NOMO-1 treated with DMSO at 0.1 percent for 48 hours (cell line): ENCODE results near the gene SMARCAL1.

Experiments
- DNase-seq: peaks from one replicate; lab custom pipeline; 2025; ENCODE audit not compliant: unreplicated experiment; lab: John Stamatoyannopoulos, UW

The SMARCAL1 gene

GRCh38 chr2:216474925-216475670, 62.8 kb downstream of the SMARCAL1 start:
- DNase-seq: peak; percentile 76

- DNase-seq: no peak
Measured at GRCh38 chr2:216475767-216476166, 63.5 kb downstream of the SMARCAL1 start.

DNA sequence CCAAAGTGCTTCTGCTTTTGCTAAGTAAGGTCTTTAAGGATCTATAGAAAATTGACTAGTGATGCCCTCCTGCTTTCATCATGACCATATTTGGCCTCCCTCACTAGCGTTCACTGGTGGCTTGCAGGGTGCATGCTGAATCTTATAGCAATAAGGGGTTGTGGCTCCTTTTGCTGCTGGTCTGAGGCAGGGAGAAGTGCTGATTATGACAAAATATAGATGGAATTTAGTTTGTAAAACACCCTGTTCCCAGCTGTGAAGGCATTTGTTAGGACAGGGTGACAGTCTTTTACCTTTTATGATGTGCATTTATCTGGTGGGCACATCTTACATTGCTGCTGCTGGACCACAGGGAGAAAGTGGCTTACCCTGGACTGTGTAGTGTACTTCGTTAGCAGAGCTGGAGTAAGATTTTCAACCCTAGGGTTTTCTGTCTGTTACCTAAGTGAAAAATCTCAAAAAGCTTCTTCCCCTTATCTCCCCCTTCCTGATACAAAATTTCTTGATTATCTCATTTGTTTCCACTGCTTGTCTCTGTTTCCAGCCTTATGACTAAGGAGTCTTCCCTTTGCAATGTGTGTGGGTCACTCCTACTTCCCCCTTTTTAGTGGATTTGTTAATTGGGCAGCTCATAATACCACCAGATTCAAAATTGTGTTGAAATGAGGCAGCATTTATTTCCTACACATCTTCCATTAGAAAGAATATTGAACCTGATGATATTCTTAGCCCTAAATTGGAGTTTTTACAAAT, 65.2 kb downstream of the SMARCAL1 start:
- DNase-seq: peak; percentile 83

GRCh38 chr2:216478151-216478550, 65.9 kb downstream of the SMARCAL1 start:
- no peak for DNase-seq

DNA sequence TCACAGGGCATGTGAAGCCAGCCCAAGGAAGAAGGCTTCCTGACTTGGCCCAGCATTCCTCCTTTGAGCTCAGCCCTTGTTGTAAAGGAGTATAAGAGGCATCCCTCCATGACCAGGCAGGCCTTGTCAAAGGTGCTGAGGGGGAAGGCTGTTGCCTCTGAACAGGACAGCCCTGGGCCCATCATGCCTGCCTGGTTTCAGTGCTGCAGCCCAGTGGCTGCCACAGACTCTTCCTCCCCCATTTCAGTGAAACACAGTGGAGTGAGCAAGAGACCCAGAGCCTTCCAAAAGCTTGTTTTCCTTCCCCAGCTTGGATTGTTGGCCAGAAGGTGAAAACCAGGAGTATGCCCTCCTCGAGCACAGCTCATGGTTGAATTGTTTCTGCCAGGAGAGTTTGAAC, 66.5 kb downstream of the SMARCAL1 start:
- DNase-seq: no peak

DNA sequence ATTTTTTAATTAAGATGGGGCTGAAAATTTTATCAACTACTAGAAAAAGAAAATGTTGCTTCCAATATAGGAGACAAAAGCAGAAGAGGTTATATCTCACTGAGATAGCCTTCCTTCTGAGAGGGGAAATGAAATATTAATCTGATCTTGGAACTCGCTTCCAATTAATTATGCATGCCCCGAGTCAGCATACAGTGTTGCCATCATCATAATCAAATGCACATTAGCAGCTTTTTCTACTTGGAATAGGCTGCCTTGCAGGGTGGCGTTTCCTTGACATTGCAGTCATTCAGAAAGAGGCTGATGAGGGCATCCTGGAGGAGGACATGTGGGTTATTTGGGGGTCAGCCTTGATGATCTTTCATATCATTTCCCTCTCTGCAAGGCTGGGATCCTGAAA, 67.9 kb downstream of the SMARCAL1 start:
- no peak for DNase-seq

GRCh38 chr2:216482640-216483039, 70.4 kb downstream of the SMARCAL1 start:
- no peak for DNase-seq

- DNase-seq: no peak
Measured at GRCh38 chr2:216485237-216485636, 73.0 kb downstream of the SMARCAL1 start.

- peak; percentile 81 for DNase-seq
Measured at GRCh38 chr2:216485745-216486144, 73.5 kb downstream of the SMARCAL1 start.

DNA sequence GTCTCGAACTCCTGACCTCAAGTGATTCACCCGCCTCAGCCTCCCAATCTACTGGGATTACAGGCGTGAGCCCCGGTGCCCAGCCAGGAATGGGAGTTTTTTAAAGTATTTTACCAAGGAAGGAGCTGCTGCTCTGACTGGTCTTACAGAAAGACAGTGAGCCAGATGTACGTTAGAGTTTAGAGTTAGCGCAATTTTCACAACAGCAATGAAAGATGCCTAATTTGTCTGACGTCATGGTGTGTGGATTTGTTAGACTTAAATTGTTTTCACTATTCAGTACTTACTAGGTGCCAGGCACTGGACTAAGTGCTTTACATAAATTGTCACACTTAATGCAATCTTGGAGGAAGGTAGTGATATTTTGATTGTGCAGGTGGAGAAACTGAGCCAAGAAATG, 74.0 kb downstream of the SMARCAL1 start:
- no peak for DNase-seq

- DNase-seq: peak; percentile 44
Measured at GRCh38 chr2:216486708-216487107, 74.4 kb downstream of the SMARCAL1 start.

DNA sequence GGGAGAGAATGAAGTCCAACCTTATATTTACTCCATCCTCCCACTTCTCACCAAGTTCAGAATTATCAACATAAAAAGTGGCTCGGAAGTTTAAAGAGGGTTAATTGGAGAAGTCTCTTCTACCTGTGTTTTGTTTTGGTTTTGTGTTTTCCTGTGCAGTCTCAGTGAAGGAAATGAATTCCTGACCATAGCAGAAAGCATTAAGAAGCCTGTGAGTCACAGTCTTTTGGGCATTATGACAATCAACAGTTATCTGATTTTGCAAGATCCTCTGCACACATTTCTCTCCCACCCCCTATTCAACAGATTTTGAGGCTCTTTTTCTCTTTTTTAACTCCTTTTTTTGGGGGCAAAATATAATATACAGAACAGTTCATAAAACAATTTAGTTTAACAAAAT, 77.8 kb downstream of the SMARCAL1 start:
- peak; percentile 47 for DNase-seq

DNA sequence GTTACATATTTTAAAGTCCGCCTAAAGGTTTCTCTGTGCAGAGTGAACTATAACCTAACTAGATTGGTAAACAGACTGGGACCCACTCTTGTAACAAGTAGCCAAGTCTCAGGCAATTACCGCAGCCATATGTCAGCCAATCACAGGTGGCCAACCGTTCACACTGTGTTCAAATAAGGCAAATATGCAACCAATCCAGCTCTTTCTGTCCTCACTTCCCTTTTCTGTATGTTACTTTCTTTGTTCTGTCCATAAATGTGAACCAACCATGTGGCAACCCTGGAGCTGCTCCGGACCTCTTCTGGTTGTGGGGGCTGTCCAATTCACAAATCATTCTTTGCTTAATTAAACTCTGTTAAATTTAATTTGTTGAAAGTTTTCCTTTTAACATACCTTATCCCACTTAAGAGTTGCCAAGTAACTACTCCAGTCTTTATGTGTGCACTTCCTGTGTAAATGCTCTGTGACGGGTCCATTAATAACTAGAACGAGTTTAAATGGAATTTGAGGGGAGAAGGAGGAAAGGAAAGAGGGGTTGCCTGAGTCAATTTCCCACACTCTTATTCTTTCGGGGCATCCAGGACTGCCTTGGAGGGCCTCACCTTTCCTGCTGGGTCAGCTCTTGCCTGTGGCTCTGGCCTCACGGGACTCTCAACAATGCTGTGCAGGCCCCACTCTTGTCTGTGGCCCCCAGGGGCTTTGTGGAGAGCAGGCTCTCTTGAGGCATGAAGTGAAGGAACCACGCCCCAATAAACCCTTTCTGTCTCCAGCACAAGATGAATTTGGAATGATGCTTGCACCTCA, 79.7 kb downstream of the SMARCAL1 start:
- DNase-seq: peak; percentile 74

- DNase-seq: peak; percentile 49
Measured at GRCh38 chr2:216492597-216493333, 80.5 kb downstream of the SMARCAL1 start.

GRCh38 chr2:216493334-216493685, 81.0 kb downstream of the SMARCAL1 start:
- no peak for DNase-seq

GRCh38 chr2:216495656-216496055, 83.4 kb downstream of the SMARCAL1 start:
- DNase-seq: peak; percentile 49

DNA sequence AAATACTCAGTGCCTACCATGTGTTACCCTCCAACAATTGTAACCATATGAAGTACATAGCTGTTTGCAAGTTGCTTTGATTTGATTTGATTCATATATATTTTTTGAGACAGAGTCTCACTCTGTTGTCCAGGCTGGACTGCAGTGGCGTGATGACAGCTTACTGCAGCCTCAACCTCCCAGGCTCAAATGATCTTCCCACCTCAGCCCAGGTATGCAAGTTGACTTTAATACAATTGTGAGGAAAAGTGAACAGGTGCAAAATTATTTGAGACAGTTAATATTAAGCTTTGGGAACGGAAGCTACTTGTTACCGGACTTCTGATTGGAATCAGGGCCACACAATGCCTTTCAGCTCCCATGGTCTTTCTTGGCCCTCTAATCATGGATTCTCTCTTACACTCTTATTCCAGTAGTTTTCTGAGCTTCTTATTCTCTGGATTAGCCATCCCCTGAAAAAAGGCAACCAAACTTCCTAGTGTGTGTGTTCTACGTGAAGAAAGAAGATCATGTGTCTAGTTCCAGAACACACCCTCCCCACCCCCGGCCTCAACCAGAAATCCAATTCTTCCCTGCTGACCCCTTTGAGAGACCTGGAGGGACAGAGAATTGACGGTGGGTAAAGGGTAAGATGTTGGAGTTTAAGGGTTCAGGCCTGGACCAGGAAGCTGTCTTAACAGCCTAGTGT, 85.2 kb downstream of the SMARCAL1 start:
- DNase-seq: no peak

- DNase-seq: no peak
Measured at GRCh38 chr2:216498070-216498378, 85.7 kb downstream of the SMARCAL1 start.

GRCh38 chr2:216498379-216499352, 86.4 kb downstream of the SMARCAL1 start, which contains the start of gene RPL37A:
Gene RPL37A, plus strand, starts transcription at chr2:216498844. Its CDS starts 31 bp downstream, at chr2:216498875.
- peak; percentile 97 for DNase-seq
